ENCODE results near the gene C3orf33.

DNA sequence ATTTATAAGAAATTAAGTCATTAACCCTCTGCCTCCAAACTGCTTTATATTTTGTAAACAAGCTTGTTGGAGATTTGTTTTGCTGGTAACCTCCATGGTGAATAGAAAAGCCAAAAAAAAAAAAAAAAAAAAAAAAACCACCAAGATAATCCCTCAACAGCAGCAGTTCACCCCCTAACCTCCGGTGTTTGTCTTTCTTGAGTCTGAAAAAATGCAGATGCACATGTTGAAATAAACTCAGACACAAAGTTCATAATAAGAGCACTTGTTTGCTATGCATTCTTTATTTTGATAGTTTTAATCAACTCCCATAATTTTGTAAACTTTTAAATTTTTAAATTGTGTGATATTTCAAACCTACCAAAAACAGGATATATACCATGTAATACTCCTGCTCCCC is 59.4 kb downstream of the C3orf33 start:
- no peak for TF ChIP-seq CTCF (IDR thresholded peaks at IDR 0.05; ENCODE audit: borderline replicate concordance, extremely low read depth, low read length, poor library complexity, severe bottlenecking)
- TF ChIP-seq EZH2 (IDR thresholded peaks at IDR 0.05; ENCODE audit: borderline replicate concordance, low read depth, low read length, severe bottlenecking) = no peak

All from DND-41 (cell line).